Measurements from ENCODE around the gene SHROOM2. TPM values are rescaled to one million over a fixed set of nuclear protein-coding genes. Genes with fewer than 3 reads are reported as not detected.
"Not testable (repeated sequence)": the region's sequence is repeated elsewhere in the genome, so short reads cannot be mapped to it uniquely, and the experiment has no call there.

The SHROOM2 gene
- total RNA-seq, 1 donor from 2014 or later, result 12.3 TPM

- DNase-seq, result no peak
Observed at GRCh38 chrX:9832811-9833210, 46.6 kb downstream of the SHROOM2 start.

DNA sequence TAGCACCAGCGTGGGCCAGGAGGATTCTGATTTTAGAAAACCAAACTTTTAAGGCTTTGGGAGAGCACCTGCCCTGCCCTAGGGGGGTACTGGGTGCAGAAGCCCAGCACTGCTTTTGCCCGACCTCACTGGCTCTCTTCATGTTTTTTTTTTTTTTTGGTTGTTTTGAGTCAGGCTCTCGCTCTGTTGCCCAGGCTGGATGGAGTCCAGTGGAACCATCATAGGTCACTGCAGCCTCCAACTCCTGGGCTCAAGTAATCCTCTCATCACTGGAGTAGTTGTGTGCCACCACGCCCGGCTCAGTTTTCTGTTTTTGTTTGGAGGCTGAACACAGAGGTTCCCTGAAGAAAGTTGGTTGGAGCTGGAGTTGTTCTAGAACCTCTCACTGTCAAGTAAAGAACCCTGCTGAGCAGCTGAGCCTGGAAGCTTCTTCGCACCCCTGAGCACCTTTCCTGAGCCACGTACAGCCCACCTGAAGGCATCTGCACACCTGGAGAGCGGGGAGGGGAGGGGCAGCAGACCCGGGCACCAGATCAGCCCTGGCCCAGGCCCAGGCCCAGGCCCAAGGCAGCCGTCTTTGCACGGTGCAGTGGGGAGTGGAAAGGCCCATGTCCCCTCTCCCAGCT, 49.5 kb downstream of the SHROOM2 start:
- DNase-seq, result no peak

DNA sequence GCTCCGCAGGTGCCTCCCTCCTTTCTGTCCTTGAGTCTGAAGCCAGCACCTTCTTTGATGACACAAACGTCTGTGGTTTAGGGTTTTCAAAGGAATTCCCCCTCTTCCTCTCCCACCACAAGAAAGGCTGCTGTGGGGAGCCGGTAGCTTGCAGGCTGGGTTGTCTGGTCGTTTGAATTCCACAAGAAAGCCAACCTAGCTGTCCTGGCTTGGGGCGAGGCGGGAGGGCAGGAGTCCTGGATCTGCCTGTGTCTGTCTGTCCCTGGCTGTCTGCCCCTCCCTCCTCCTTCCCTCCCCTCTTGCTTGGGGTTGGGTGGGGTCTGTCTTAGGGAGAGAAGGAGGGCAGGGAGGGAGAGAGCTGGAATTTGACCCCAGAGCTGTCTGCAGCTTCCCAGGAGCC, 56.3 kb downstream of the SHROOM2 start:
- DNase-seq, result no peak

GRCh38 chrX:9844936-9845577, 58.8 kb downstream of the SHROOM2 start:
- no peak for DNase-seq

DNA sequence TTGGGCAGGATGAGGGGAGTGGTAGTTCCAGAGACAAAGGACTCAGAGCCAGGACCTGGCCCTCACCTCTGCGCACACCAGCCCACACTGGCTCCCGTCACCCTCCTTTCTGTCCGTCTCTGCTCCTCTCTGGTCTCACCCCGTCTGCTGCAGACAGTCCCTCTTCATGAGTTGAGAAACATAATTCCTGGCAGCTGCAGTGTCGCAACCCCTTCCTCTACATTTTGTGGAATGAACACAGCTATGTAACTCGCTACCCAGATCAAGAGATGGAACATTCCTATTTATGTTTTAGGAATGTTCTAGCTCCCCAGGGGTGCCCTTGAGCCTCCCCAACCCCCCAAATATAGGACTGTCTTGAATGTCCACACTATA, 59.3 kb downstream of the SHROOM2 start:
- no peak for DNase-seq

- no peak for DNase-seq
Observed at GRCh38 chrX:9846631-9847030, 60.4 kb downstream of the SHROOM2 start.

DNA sequence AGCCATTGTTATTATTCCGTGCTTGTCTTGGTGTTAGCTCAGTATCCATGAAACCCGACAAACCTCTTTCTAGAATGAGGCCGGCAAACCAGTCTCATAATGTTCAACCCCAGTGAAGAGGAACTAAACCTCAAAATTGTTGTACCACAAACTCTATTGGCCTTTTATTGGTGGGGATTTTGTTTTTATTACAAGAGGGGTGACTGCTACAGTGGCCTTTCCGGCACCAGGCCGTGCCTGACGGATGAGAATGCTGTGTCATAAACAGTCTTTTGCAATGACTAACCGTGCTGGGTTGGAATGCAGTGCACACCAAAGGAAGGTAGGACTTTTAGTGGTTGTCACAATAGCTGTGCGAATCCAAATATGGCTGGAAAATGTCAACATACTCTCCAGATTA, 60.8 kb downstream of the SHROOM2 start:
- no peak for DNase-seq

DNA sequence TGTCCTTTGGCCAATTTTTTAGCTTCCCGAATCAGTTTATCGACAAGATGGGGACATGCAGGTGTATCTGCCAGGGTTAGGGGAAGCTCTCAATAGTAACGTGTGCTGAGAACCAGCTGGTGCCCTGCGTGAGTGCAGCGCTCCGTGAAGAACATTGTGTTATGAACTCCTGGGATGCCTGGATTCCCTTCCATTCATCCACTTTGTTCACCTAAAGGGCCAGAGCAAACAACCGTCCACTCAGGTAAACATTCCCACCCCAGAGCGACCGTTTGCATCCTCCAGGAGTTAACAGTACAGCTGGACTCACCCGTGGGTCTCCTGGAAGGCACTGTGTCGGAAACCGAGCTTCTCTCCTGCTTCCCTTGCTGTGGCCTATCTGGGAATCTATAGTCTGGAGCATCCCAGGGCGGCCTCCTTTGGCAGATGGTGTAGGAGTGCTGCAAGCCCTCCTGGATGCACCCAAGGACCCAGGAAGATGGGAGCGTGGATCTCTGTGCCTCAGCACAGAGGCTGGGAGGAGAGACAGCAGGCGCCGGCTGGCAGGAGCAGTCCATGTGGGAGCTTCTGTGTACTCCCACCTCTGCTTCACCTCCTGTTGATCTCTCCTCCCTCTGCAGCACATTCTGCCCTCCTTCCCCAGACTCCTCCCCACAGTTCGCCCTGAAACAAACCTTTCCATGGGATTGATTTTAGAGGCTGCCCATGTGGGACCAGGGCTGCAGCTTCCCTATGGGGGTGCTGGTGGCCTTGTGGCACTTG, 62.7 kb downstream of the SHROOM2 start:
- DNase-seq, result no peak

DNA sequence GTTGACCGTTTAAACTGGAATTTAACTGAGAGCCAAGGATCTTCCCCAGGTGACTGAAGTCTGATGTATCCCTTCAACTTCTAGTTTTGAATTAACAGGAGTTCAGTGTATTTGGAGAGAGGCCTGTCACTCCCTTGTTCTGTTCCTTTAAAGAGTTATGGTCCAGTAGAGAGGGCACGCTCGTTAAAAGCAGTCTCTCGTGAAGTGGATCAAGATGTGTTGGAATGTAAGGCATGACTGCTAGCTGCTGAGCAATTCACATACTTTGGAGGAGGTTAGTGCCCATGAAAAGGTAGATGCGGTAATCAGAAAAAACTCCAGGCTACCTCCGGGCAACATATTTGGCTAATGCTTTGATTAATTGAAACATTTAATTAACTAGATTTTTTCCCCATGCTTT, 65.7 kb downstream of the SHROOM2 start:
- no peak for DNase-seq

DNA sequence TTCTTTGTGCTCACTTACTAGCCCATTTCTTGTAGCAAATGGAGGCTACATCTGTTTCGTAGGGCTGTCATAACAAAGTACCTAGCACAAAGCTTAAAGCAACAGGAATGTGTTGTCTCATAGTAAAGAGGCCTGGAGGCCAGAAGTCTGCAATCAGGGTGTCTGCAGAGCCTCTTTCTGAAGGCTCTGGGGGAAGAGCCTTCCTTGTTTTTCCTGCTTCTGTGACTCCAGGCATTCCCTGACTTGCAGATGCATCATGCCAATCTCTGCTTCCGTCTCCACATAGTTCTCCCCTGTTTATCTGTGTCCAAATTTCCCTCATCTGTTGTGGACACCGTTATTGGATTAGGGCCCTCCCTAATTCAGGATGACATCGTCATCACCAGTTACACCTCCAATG, 67.1 kb downstream of the SHROOM2 start:
- no peak for DNase-seq

- DNase-seq, result no peak
Observed at GRCh38 chrX:9855561-9856283, 69.5 kb downstream of the SHROOM2 start.

GRCh38 chrX:9856588-9856987, 70.4 kb downstream of the SHROOM2 start:
- no peak for DNase-seq

DNA sequence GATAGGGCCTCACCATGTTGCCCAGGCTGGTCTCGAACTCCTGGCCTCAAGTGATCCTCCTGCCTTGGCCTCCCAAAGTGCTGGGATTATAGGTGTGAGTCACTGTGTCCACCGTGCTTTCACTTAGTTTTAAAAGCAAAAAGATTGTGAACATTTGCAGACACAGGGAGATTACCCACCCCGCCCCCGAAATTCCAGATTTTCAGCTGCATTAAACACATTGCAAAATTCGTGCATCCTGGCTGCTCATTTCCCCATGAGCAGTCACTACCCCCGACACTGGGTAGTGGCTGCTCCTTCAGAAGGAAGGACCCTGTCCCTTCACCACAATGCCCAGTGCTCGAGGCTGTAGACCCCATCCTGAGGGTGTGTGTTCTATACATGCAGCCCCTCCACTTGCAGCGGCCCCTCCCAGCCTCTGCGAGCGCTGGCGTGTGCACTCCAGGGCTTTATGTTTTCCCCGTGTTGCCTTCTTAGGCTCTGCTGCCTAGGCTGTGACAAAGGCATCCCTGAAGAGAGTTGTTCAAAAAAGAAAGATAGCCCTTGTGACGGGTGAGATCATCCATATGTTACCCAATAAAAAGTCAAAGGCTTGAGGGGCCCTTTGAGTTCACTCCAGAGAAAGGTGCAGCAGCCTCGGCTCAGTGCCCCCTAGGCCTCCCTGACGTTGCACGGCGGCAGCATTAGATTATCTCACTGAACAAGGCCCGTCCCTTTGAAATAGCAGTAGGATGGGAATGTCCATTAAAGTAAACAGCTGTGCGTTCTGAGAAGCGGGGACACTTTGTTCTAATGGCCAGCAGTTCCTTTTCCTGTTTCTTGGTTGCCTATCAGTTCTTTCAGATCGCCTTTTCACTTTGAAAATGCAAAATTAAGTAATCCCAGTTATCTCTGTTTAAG, 71.6 kb downstream of the SHROOM2 start:
- DNase-seq, result no peak

DNA sequence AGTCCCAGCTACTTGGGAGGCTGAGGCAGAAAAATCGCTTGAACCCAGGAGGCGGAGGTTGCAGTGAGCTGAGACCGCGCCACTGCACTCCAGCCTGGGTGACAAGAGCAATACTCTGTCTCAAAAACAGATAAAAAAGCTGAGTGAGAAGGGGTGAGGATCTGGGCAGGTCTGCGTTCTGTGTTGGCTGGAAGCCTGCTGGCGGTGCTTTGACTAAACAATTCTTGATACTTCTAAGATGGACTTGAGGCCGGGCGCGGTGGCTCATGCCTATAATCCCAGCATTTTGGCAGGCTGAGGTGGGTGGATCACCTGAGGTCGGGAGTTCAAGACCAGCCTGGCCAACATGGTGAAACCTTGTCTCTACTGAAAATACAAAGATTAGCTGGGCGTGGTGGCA, 72.5 kb downstream of the SHROOM2 start:
- DNase-seq, result not testable (repeated sequence)

GRCh38 chrX:9859711-9860555, 73.7 kb downstream of the SHROOM2 start:
- DNase-seq, result no peak

GRCh38 chrX:9860826-9861225, 74.6 kb downstream of the SHROOM2 start:
- DNase-seq, result no peak

DNA sequence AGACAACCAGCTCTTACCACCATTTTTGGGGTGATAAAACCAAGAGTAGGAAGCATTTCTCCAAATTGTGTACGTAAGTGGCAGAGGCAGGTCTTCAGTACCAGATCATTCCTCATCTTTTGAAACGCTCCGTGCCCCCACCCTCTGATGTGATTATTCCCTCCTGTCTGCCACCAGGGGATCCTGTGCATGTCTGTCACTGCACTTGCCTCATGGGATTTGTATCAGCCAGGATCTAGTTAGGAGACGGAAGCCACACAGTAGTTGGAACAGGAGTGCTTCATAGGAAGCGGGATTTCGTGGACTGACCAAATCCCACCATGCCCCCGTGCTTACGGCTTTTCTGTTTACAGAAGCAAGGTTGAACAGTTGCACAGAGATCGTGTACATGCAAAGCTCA, 75.5 kb downstream of the SHROOM2 start:
- no peak for DNase-seq

DNA sequence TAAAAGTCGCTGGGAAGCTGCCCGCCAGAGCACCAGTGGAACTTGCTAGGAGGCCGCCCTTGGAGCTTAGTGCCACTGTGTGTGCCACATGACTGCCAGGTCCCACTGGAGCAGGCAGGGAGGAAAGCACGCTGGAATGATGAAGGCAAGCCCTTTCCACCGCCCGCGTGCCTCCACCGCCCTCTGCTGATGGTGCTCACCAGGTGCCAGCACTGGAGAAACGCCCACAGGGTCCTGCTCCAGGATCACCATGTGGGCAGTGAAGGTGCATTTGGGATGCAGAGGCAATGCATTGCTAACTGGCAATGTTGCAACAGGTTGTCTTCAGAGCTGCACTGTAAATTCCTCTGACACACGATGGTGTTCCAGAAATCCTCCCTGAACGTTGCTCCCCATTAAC, 76.3 kb downstream of the SHROOM2 start:
- DNase-seq, result no peak

GRCh38 chrX:9862953-9863352, 76.7 kb downstream of the SHROOM2 start:
- no peak for DNase-seq

DNA sequence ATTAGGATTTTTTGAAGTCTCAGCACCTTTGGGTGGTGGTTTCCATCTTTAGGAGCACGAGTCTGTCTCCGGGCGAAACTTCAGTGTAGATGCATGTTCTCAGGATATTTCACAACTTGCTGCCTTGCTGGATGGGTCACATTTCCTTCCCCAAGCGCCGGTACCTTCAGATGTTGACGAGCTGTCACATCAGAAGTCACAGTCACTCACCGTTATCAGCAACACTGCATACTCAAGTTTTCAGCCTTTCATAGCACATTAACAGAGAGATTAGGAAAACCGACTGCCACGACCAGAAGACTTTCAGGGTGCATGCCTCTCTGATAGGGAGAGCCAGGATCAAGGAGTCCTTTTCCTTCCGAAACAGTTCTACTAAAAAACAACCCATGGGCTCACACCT, 77.8 kb downstream of the SHROOM2 start:
- no peak for DNase-seq

Data from occipital lobe (tissue), 2 donors.